Measurements from ENCODE around the gene FOXRED1.

DNA sequence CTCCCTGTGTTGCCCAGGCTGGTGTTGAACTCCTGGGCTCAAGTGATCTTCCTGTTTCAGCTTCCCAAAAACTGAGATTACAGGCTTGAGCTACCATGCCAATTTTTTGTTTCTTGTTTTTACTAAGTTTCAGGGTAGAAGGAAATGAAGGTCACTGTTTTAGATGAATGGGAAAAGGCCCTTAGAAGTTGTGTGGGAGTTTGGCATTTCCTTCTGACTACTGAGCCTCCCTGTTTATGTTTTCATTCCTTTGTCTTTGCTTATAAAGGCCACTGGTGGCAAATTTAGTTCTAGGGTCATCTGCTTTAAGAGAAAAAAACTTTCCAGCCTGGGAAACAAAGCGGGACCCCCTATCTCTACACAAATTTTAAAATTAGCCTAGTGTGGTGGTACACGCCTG lies 22.3 kb upstream of the FOXRED1 start:
- TF ChIP-seq TAF1 (CRISPR knock-in tag; IDR thresholded peaks at IDR 0.05) (no peak), CTCF (CRISPR knock-in tag; IDR thresholded peaks at IDR 0.05) (no peak), ZNF274 (CRISPR knock-in tag; IDR thresholded peaks at IDR 0.05) (no peak), MLXIP (CRISPR knock-in tag; IDR thresholded peaks at IDR 0.05; ENCODE audit: borderline replicate concordance) (no peak), CREB1 (IDR thresholded peaks at IDR 0.05) (no peak), CREB1 (CRISPR knock-in tag; IDR thresholded peaks at IDR 0.05) (no peak), HNRNPUL1 (IDR thresholded peaks at IDR 0.05; ENCODE audit: low read depth, low read length) (no peak), ZNF343 (CRISPR knock-in tag; IDR thresholded peaks at IDR 0.05) (no peak), POLR2A (IDR thresholded peaks at IDR 0.05; ENCODE audit: insufficient read depth in 1 of 2, low read depth in 2 of 2, low read length in 2 of 2) (no peak), RELA (CRISPR knock-in tag; IDR thresholded peaks at IDR 0.05) (no peak), HDAC6 (IDR thresholded peaks at IDR 0.05; ENCODE audit: low read depth, low read length) (no peak), MYC (CRISPR knock-in tag; IDR thresholded peaks at IDR 0.05; ENCODE audit: borderline replicate concordance) (no peak), BHLHE40 (IDR thresholded peaks at IDR 0.05; ENCODE audit: low read length) (no peak), ZNF326 (CRISPR knock-in tag; IDR thresholded peaks at IDR 0.05; ENCODE audit: borderline replicate concordance) (no peak)

All from HepG2 (cell line).